Measurements from ENCODE around the gene IRF7.

IRF7 gene

GRCh38 chr11:563066-563811 is 52.5 kb downstream of the IRF7 start:
- no peak for DNase-seq

All from hippocampal formation (tissue), 2 donors.